ENCODE results near the gene TIPARP. TPM values are rescaled to one million over a fixed set of nuclear protein-coding genes. Genes with fewer than 3 reads are reported as not detected.

The TIPARP gene
- total RNA-seq, 6 experiments from 2014 or later: 10.2 to 19.5 (median 16.4) TPM

- TF ChIP-seq CTCF (IDR thresholded peaks at IDR 0.05): no peak
- no peak for TF ChIP-seq POLR2A (IDR thresholded peaks at IDR 0.05)
- Histone ChIP-seq H3K27ac (no peak overlapping the region), H3K9me3 (no peaks in the 10 kb centered on the region), H3K36me3 (no peaks in the 10 kb centered on the region), H3K4me1 (no peaks in the 10 kb centered on the region), H3K4me3 (no peak overlapping the region), H3K27me3 (no peaks in the 10 kb centered on the region)
- DNase-seq (no peak), ATAC-seq (no peak)
- intact Hi-C loops (cut with DNase I): no loop called here
Measured at GRCh38 chr3:156742401-156742800, 68.0 kb downstream of the TIPARP start.

- Histone ChIP-seq H3K36me3 (no peaks in the 10 kb centered on the region), H3K4me3 (no peak overlapping the region), H3K4me1 (no peaks in the 10 kb centered on the region), H3K27me3 (no peaks in the 10 kb centered on the region), H3K27ac (no peak overlapping the region), H3K9me3 (no peaks in the 10 kb centered on the region)
- DNase-seq (no peak), ATAC-seq (no peak)
- TF ChIP-seq CTCF (IDR thresholded peaks at IDR 0.05) (no peak), POLR2A (IDR thresholded peaks at IDR 0.05) (no peak)
- intact Hi-C loops (cut with DNase I): no loop called here
- 90% methylated on average over 4 of the region's 5 CpGs for WGBS (ENCODE audit: insufficient coverage, low coverage, low lambda C conversion rate, missing lambda C conversion rate)
Measured at GRCh38 chr3:156743859-156744258, 69.5 kb downstream of the TIPARP start.

GRCh38 chr3:156744631-156745030 lies 70.2 kb downstream of the TIPARP start:
- no peaks in the 10 kb centered on the region for H3K9me3 ChIP-seq
- WGBS (ENCODE audit: insufficient coverage, low coverage, low lambda C conversion rate, missing lambda C conversion rate): 50% methylated on average over 4 of the region's 7 CpGs
- intact Hi-C loops (cut with DNase I): no loop called here

GRCh38 chr3:156745766-156746165 lies 71.4 kb downstream of the TIPARP start:
- WGBS (ENCODE audit: insufficient coverage, low coverage, low lambda C conversion rate, missing lambda C conversion rate): 73% methylated on average over 1 of the region's 1 CpG
- TF ChIP-seq CTCF (IDR thresholded peaks at IDR 0.05): no peak
- no peak for TF ChIP-seq POLR2A (IDR thresholded peaks at IDR 0.05)
- H3K4me3 ChIP-seq: no peak overlapping the region
- no peak for ATAC-seq
- DNase-seq: no peak
- no peaks in the 10 kb centered on the region for H3K4me1 ChIP-seq
- no peaks in the 10 kb centered on the region for H3K27me3 ChIP-seq
- H3K27ac ChIP-seq: no peak overlapping the region
- intact Hi-C loops (cut with DNase I): no loop called here
- H3K36me3 ChIP-seq: no peaks in the 10 kb centered on the region
- H3K9me3 ChIP-seq: no peaks in the 10 kb centered on the region

More at GRCh38 chr3:156744631-156745030, 70.2 kb downstream of the TIPARP start:
- Histone ChIP-seq H3K4me1 (no peaks in the 10 kb centered on the region), H3K27me3 (no peaks in the 10 kb centered on the region), H3K4me3 (no peak overlapping the region), H3K36me3 (no peaks in the 10 kb centered on the region), H3K27ac (no peak overlapping the region)
- DNase-seq (no peak), ATAC-seq (no peak)
- TF ChIP-seq POLR2A (IDR thresholded peaks at IDR 0.05): no peak
- no peak for TF ChIP-seq CTCF (IDR thresholded peaks at IDR 0.05)

GRCh38 chr3:156747046-156747445 lies 72.7 kb downstream of the TIPARP start:
- ATAC-seq: no peak
- intact Hi-C loops (cut with DNase I): no loop called here
- no peaks in the 10 kb centered on the region for H3K4me1 ChIP-seq

More at GRCh38 chr3:156747046-156747445, 72.7 kb downstream of the TIPARP start:
- 64% methylated on average over 1 of the region's 1 CpG for WGBS (ENCODE audit: insufficient coverage, low coverage, low lambda C conversion rate, missing lambda C conversion rate)
- no peak for DNase-seq
- H3K36me3 ChIP-seq: no peaks in the 10 kb centered on the region
- H3K27me3 ChIP-seq: no peaks in the 10 kb centered on the region
- H3K27ac ChIP-seq: no peak overlapping the region
- H3K9me3 ChIP-seq: no peaks in the 10 kb centered on the region
- H3K4me3 ChIP-seq: no peak overlapping the region
- TF ChIP-seq POLR2A (IDR thresholded peaks at IDR 0.05) (no peak), CTCF (IDR thresholded peaks at IDR 0.05) (no peak)

All from right lobe of liver (tissue), 6 donors.